Fibroblast of lung (primary cell): ENCODE results near the gene C16orf92.

Experiments used
- EZH2 ChIP-seq: IDR thresholded peaks from 2 replicates; pipeline ENCODE4 v1.5.1; 2012; ENCODE audit warnings: low read length, control low read depth, mild to moderate bottlenecking; ENCODE audit errors: missing control alignments
- TF ChIP-seq, protein P1 (sequence below), 2 donors: IDR thresholded peaks in 1 of 2; conservative IDR thresholded peaks in 1 of 2; 1 replicate in 1 of 2; 2 replicates in 1 of 2; pipeline ENCODE4 v1.5.1; 2011 to 2012; ENCODE audit warnings: low read length in 2 of 2, control low read depth in 1 of 2, inconsistent platforms in 1 of 2, low read depth in 1 of 2, mild to moderate bottlenecking in 1 of 2

DNA sequence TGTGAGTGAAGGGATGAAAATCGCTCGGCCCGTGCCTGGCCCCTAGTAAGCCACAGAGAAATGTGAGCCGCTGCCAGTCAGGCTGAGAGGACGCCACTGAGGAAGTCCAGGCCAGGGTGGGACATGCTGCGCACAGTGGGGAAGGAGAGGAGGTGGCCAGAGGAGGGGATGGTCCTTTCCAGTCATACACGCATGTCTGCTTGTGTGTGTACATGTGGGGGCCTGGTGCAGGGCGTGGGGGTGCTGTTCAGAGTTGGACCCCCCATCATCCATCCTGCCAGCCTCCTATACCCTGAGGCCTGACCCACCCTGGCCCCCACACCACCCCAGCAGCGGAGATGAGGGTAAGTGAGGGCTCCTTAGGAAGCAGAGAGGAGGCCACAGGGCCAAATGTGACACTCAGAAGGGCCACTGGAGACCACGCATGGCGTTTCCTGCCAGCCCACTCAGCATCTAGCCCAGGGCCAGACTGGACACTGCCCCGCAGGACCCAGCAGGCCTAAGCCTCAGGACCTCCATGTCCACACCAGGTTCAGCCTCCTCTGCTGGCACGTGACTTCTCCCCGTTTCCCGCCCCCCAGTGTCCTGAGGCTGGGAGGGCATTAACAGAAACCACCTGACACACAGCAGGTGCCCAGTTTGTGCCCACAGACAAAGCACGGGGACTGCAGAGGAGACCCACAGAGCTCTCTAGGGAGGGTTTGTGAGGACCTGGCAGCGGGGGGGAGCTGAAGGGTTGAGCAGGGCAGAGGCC is 19.2 kb upstream of the C16orf92 start:
- TF ChIP-seq, protein P1, sequence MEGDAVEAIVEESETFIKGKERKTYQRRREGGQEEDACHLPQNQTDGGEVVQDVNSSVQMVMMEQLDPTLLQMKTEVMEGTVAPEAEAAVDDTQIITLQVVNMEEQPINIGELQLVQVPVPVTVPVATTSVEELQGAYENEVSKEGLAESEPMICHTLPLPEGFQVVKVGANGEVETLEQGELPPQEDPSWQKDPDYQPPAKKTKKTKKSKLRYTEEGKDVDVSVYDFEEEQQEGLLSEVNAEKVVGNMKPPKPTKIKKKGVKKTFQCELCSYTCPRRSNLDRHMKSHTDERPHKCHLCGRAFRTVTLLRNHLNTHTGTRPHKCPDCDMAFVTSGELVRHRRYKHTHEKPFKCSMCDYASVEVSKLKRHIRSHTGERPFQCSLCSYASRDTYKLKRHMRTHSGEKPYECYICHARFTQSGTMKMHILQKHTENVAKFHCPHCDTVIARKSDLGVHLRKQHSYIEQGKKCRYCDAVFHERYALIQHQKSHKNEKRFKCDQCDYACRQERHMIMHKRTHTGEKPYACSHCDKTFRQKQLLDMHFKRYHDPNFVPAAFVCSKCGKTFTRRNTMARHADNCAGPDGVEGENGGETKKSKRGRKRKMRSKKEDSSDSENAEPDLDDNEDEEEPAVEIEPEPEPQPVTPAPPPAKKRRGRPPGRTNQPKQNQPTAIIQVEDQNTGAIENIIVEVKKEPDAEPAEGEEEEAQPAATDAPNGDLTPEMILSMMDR (conservative IDR thresholded peaks at IDR 0.05 in 1 of 2, IDR thresholded peaks at IDR 0.05 in 1 of 2; ENCODE audit: low read depth in 1 of 2, low read length in 2 of 2): no peak
- TF ChIP-seq EZH2: no peak
